MCF 10A (cell line): ENCODE results near the gene VPS37D. TPM values are rescaled to one million over a fixed set of nuclear protein-coding genes. Genes with fewer than 3 reads are reported as not detected.
"Not testable (repeated sequence)": the region's sequence is repeated elsewhere in the genome, so short reads cannot be mapped to it uniquely, and the experiment has no call there.

Source experiments
- Bru-seq: library from RNA; stranded (reverse); fragments of 400-500 nt; gene quantifications from one replicate; lab custom pipeline; 2021; lab: Mats Ljungman, UMichigan
- BruChase-seq, 2 experiments: library from RNA; stranded (reverse); fragments of 400-500 nt; gene quantifications; one replicate each; lab custom pipeline; 2021; lab: Mats Ljungman, UMichigan
- BruUV-seq: library from RNA; stranded (reverse); fragments of 400-500 nt; replicated peaks from 2 replicates; lab custom pipeline; 2021; lab: Mats Ljungman, UMichigan
- CTCF ChIA-PET: fragments of 300-600 bp; sonication (Branson Sonifier 250); formaldehyde crosslinking; extraction: SDS; loops from one replicate; lab custom pipeline; 2021; ENCODE audit warnings: antibody characterized with exemption, inconsistent platforms; lab: Yijun Ruan, JAX
- POLR2A ChIA-PET: fragments of 300-600, 350-650 bp; sonication (Branson Sonifier 250); formaldehyde crosslinking; extraction: SDS; loops from one replicate; lab custom pipeline; 2020; ENCODE audit warnings: antibody characterized with exemption, inconsistent platforms; lab: Yijun Ruan, JAX
- DNase-seq: peaks from one replicate; pipeline ENCODE4 v3.0.0-alpha.2; 2018; ENCODE audit not compliant: unreplicated experiment
- H3K27ac Mint-ChIP-seq: one replicate; pipeline ENCODE4 v1.8.0; 2022; ENCODE audit warnings: mild to moderate bottlenecking, low read depth, mixed read lengths; ENCODE audit not compliant: unreplicated experiment
- H3K27me3 Mint-ChIP-seq: one replicate; pipeline ENCODE4 v1.8.0; 2022; ENCODE audit warnings: mixed read lengths; ENCODE audit not compliant: insufficient read depth, unreplicated experiment
- H3K36me3 Mint-ChIP-seq: one replicate; pipeline ENCODE4 v1.8.0; 2022; ENCODE audit warnings: mild to moderate bottlenecking, moderate library complexity, mixed read lengths; ENCODE audit not compliant: insufficient read depth, unreplicated experiment
- H3K4me1 Mint-ChIP-seq: one replicate; pipeline ENCODE4 v1.8.0; 2022; ENCODE audit warnings: mixed read lengths; ENCODE audit not compliant: insufficient read depth, unreplicated experiment
- H3K4me3 Mint-ChIP-seq: one replicate; pipeline ENCODE4 v1.8.0; 2022; ENCODE audit warnings: mild to moderate bottlenecking, moderate library complexity, mixed read lengths; ENCODE audit not compliant: unreplicated experiment
- H3K9me3 Mint-ChIP-seq: one replicate; pipeline ENCODE4 v1.8.0; 2022; ENCODE audit warnings: mixed read lengths; ENCODE audit not compliant: unreplicated experiment
- CTCF ChIP-seq: fragments of 200-600 bp; IDR thresholded peaks from one replicate; pipeline ENCODE4 v1.8.0; 2022; ENCODE audit warnings: antibody characterized with exemption, mild to moderate bottlenecking; ENCODE audit not compliant: unreplicated experiment
- intact Hi-C: fragments of 100-400 bp; cut with micrococcal nuclease; formaldehyde crosslinking; loops from 2 replicates; pipeline ENCODE4 v1.14.1; 2022
- long read RNA-seq: library from polyadenylated mRNA; stranded (forward); transcript quantifications from one replicate; pipeline ENCODE4 v2.0.0, GENCODE V29; 2022
- total RNA-seq: library from RNA; stranded (reverse); gene quantifications from 2 replicates; pipeline ENCODE4 v1.2.3, GENCODE V29; 2022

VPS37D gene
- total RNA-seq, result 0.44 and 1.3 TPM in 2 replicates
- Bru-seq, nascent RNA, result percentile 21 among the genes with signal in this experiment
- BruChase-seq, experiment 1, labeled RNA remaining after a 6-hour chase, result percentile 27 among the genes with signal in this experiment
- percentile 20 among the genes with signal in this experiment for BruChase-seq, experiment 2, labeled RNA remaining after a 2-hour chase
- long read RNA-seq, result 0 reads

- Mint-ChIP-seq H3K27me3 (no peaks in the 10 kb centered on the region), H3K4me3 (peak within 1 kb of the TSS; percentile 67), H3K36me3 (peaks cover 7% of the 10 kb centered on the region), H3K27ac (no peak within 1 kb of the TSS), H3K4me1 (peaks cover 15% of the 10 kb centered on the region), H3K9me3 (no peaks in the 10 kb centered on the region)
- peak; percentile 95 for TF ChIP-seq CTCF
- intact Hi-C loops, result loop anchor here (2.0 to 5.0 kb wide), 3 partner anchors 40 to 61 kb away; no protein-coding TSS in a partner anchor
- ChIA-PET CTCF (interaction anchor here (0.6 to 2.0 kb wide), 21 partner anchors 9 to 189 kb away, joined by 3 to 14 read pairs (median 3); partner anchors contain the start of genes MLXIPL and STX1A), POLR2A (no interaction called here)
- BruUV-seq, result no TSS peak
- DNase-seq, result peak; percentile 88
Measured at GRCh38 chr7:73667344-73668102, at the start of gene VPS37D. Gene VPS37D (plus strand): TSS chr7:73667831. CDS start chr7:73667959, 128 bp downstream.

DNA sequence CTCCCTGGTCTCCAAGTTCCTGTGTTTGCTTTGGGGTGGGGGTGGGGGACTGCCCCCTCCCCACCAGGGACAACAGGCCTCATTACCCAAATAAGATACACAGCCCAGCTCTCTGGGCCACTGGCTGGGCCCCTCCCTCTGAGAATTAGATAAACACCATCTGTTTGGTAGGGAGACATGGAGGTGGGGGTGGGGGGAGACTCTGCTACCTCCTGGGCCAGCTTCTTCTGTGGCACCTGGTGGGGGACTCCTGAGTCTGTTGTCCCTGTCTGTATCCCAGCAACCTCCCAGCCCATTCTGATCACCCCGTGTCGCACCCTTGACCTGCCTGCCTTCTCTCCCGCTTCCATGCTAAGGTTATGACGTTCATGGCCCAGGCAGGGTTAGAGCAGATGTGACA is 49.1 kb upstream of the VPS37D start:
- Mint-ChIP-seq H3K4me1 (peaks cover 9% of the 10 kb centered on the region), H3K27ac (no peak overlapping the region), H3K4me3 (no peak overlapping the region), H3K27me3 (no peaks in the 10 kb centered on the region), H3K9me3 (no peaks in the 10 kb centered on the region), H3K36me3 (peaks cover 8% of the 10 kb centered on the region)
- intact Hi-C loops, result no loop called here
- no peak for TF ChIP-seq CTCF
- BruUV-seq, result no TSS peak
- no peak for DNase-seq
- POLR2A ChIA-PET, result interaction anchor here (0.7 kb wide), 1 partner anchor 38 kb away, joined by 3 read pairs; no protein-coding TSS in a partner anchor
- CTCF ChIA-PET, result interaction anchor here (0.6 to 6.2 kb wide), 3 partner anchors 12 to 279 kb away, joined by 3 to 42 read pairs (median 4); no protein-coding TSS in a partner anchor

DNA sequence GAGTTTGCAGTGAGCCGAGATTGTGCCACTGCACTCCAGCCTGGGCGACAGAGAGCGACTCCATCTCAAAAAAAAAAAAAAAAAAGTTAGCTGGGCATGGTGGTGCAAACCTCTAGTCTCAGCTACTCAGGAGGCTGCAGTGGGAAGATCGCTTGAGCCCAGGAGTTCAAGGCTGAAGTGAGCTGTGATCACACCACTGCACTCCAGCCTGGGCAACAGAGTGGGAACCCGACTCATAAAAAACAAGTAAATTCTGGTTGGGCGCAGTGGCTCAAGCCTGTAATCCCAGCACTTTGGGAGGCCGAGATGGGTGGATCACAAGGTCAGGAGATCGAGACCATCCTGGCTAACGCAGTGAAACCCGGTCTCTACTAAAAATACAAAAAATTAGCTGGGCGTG is 48.2 kb upstream of the VPS37D start:
- H3K27me3 Mint-ChIP-seq, H3K36me3 Mint-ChIP-seq, H3K4me1 Mint-ChIP-seq, H3K4me3 Mint-ChIP-seq, DNase-seq, BruUV-seq, H3K27ac Mint-ChIP-seq, H3K9me3 Mint-ChIP-seq, intact Hi-C loops: not testable (repeated sequence)
- ChIA-PET POLR2A (interaction anchor here (0.7 kb wide), 1 partner anchor 20 kb away, joined by 4 read pairs; no protein-coding TSS in a partner anchor), CTCF (interaction anchor here (0.5 to 6.2 kb wide), 2 partner anchors 13 to 49 kb away, joined by 3 to 42 read pairs; no protein-coding TSS in a partner anchor)

GRCh38 chr7:73621168-73622063 is 46.2 kb upstream of the VPS37D start:
- H3K4me3 Mint-ChIP-seq, result no peak overlapping the region
- no peak for TF ChIP-seq CTCF
- intact Hi-C loops, result no loop called here
- POLR2A ChIA-PET, result no interaction called here
- H3K9me3 Mint-ChIP-seq, result no peaks in the 10 kb centered on the region
- no peak overlapping the region for H3K27ac Mint-ChIP-seq
- no TSS peak for BruUV-seq
- DNase-seq, result no peak
- H3K36me3 Mint-ChIP-seq, result peaks cover 8% of the 10 kb centered on the region
- H3K4me1 Mint-ChIP-seq, result no peaks in the 10 kb centered on the region
- CTCF ChIA-PET, result interaction anchor here (1.1 to 6.2 kb wide), 2 partner anchors 15 to 104 kb away, joined by 5 to 42 read pairs; no protein-coding TSS in a partner anchor
- H3K27me3 Mint-ChIP-seq, result no peaks in the 10 kb centered on the region
